Measurements from ENCODE around the gene ARHGEF40.

ARHGEF40 gene

DNA sequence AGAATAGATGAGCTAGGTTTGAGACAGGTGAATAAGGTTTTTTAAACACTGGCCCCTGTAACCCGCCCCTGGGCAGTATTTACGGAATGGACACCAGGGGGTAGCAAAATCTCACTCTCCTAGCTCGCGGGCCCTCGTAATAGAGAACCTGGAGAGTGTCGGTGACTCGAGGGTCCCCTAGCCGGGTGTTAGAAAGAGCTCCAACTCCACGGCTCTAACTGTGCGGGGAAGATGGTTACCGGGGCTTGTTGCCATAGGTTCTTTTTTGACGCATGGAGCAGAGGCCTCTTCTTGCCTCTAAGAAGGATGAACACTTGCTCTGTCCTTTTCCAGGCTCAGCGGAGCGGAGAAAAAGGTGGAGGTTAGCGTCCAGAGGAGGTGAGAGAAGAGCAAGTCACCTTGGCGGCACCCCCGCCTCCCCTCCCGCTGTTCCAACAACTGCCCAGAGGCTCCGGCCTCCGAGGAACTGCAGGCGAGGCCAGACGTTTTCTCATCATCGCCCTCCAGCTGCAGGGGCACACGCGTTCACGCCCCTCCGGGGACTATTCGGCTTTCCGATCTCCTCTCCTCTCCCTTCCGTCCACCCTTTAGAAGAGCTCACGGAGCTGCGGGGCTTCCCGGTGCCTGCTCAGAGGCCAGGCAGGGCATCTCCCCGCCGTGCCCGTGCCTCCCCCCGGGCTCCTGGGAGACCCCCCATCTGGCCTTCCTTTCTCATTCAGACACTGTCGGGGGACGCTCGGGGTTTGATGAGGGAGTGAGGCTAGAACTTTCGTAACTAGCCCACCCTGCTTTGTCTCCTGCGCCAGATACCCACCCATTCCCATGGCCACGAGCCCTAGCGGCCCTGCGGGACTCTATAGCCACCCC lies 1.4 kb upstream of the ARHGEF40 start:
- peak overlapping the region; percentile 83 for H3K4me3 ChIP-seq (ENCODE audit: low read depth, low read length)
- in situ Hi-C loops (cut with HindIII; ENCODE audit: low pct_ligation_motif_present, low sequenced_read_pairs): no loop called here
- DNase-seq: peak; percentile 39
- TF ChIP-seq, protein P1, sequence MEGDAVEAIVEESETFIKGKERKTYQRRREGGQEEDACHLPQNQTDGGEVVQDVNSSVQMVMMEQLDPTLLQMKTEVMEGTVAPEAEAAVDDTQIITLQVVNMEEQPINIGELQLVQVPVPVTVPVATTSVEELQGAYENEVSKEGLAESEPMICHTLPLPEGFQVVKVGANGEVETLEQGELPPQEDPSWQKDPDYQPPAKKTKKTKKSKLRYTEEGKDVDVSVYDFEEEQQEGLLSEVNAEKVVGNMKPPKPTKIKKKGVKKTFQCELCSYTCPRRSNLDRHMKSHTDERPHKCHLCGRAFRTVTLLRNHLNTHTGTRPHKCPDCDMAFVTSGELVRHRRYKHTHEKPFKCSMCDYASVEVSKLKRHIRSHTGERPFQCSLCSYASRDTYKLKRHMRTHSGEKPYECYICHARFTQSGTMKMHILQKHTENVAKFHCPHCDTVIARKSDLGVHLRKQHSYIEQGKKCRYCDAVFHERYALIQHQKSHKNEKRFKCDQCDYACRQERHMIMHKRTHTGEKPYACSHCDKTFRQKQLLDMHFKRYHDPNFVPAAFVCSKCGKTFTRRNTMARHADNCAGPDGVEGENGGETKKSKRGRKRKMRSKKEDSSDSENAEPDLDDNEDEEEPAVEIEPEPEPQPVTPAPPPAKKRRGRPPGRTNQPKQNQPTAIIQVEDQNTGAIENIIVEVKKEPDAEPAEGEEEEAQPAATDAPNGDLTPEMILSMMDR (IDR thresholded peaks at IDR 0.05; ENCODE audit: low read depth, low read length, missing control alignments): peak; percentile 79
- H3K27me3 ChIP-seq (replicated peaks): no peaks in the 10 kb centered on the region
- H3K27ac ChIP-seq: no peak overlapping the region
- peaks cover 10% of the 10 kb centered on the region for H3K36me3 ChIP-seq (replicated peaks)

DNA sequence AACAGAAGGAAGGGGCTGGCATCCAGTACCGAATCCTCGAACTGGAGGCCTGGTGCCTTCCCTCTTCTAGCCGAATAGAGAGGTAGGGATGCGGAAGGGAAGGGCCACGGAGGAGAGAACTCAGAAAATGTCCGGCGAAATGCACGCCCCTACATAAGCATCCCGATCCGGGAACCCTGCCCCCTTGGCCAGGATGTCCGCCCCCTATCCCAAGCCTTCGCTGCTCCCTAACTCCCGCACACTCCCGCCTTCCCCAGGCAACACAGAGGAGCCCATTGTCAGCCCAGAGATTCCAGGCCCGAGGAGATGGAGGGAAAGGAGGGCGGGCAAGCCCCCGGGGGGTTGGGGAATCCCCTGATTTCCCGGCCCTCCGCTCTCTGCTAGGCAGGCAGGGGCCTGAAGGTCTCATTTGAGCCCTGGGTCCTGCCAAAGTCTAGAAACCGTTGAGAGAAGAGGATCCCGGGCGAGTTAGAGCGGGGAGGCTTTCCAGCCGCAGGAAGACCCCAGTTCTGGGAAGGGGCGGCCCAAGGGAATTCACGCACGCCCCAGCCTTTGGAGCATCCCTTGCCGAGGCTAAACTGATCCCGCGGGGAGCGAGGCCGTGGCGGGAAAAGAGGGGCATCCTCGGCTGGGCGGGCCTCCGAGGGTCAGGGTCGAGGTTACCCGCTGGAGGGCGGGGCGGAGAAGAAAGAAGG lies 569 bp upstream of the ARHGEF40 start:
- TF ChIP-seq, protein P1 (IDR thresholded peaks at IDR 0.05; ENCODE audit: low read depth, low read length, missing control alignments): peak; percentile 5
- H3K4me3 ChIP-seq (ENCODE audit: low read depth, low read length): peak overlapping the region; percentile 83
- in situ Hi-C loops (cut with HindIII; ENCODE audit: low pct_ligation_motif_present, low sequenced_read_pairs): no loop called here
- H3K27ac ChIP-seq: peak overlapping the region; percentile 3
- DNase-seq: no peak
- H3K36me3 ChIP-seq (replicated peaks): peaks cover 18% of the 10 kb centered on the region
- H3K27me3 ChIP-seq (replicated peaks): no peaks in the 10 kb centered on the region

DNA sequence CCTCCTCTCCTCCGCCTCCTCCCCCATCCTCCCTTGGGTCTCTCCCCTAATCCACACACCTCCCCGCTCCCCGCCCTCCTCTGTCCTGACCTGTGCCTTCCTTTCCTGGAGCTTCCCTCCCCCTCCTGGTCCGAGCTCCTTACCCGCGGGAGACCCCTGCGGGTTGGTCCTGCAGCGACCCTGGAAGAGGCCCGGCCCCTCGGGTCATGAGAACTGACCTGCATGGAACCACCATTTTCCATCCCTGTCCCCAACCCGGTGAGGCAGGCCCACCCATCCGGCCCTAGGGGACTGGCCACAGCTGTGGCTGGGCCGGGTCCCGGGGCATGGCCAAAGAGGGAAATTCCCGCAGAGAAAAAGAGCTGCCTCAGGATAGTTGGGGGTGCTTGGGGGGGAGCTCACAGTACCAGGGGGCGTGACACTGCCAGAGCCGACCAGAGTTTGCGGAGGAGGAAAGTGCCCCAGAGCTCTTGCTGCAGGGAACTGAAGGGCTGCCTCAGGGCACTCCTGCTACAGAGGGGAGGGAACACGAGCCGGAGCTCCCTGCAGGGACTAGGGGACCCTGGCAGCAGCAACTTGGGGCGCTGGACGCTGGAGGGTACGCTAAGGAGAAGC lies 613 bp downstream of the ARHGEF40 start:
- H3K4me3 ChIP-seq (ENCODE audit: low read depth, low read length): peak overlapping the region; percentile 83
- peak; percentile 24 for DNase-seq
- H3K27me3 ChIP-seq (replicated peaks): no peaks in the 10 kb centered on the region
- in situ Hi-C loops (cut with HindIII; ENCODE audit: low pct_ligation_motif_present, low sequenced_read_pairs): no loop called here
- peaks cover 29% of the 10 kb centered on the region for H3K36me3 ChIP-seq (replicated peaks)
- TF ChIP-seq, protein P1 (IDR thresholded peaks at IDR 0.05; ENCODE audit: low read depth, low read length, missing control alignments): peak; percentile 11
- peak overlapping the region; percentile 90 for H3K27ac ChIP-seq

DNA sequence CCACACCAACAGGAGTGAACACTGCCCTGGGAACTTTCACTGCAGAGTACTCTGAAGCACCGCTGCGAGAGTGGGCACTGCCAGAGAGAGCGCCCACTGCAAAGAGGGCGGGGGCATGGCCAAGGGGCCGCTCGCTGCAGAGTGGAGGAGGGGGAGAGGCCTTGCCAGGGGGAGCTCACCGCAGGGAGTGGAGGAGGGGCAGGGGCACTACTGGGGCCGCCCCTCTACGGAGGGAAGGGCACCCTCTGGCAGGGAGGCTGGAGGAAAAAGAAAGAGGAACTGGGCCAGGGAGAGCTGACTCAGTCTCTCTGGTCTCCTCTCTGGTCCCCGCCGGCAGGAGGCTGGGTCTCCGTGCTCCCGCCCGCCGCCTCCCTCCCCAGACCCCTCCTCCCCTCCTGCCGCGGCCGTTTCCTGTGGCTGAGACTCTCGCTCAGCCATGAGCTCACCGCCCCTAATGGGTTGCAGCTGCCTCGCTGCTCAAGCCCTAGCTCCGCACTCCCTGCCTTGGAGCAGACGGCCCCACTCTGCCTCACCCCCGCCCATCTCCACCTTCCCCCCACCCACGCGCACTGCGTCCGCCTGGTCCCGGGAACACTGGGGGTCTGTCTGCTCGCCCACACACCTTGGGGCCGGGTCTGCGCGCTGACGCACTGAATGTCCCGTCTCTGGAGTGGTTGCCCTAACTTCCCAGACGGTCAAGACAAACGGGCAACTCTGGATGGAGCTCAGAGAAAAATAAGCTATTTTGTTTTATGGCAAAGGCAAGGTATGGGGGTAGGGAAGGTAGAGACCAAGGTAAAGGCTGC lies 1.3 kb downstream of the ARHGEF40 start:
- peak overlapping the region; percentile 83 for H3K4me3 ChIP-seq (ENCODE audit: low read depth, low read length)
- H3K36me3 ChIP-seq (replicated peaks): peaks cover 36% of the 10 kb centered on the region
- H3K27ac ChIP-seq: peak overlapping the region; percentile 90
- no peaks in the 10 kb centered on the region for H3K27me3 ChIP-seq (replicated peaks)
- in situ Hi-C loops (cut with HindIII; ENCODE audit: low pct_ligation_motif_present, low sequenced_read_pairs): no loop called here
- TF ChIP-seq, protein P1 (IDR thresholded peaks at IDR 0.05; ENCODE audit: low read depth, low read length, missing control alignments): no peak
- peak; percentile 90 for DNase-seq

DNA sequence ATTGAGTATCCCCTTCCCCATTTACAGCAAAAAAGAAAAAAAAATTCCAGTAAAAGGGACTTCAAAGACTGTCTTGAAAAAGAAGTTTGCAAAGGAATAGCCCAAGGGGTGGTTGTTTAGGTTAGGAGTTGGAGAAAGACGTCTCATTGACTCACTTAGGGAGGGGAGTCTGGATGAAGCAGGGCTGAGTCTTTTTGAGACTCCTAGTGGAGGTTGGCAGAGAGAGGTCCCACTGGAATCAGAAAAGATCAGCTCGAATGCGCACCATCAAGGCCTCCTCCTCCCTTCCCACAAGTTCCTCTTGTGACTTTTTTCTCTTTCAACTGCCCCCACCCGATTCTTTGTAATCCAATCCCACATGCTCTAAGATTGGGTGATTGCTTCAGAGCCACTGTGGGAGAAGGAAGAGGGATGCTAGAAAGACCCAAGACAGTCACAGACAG lies 1.9 kb downstream of the ARHGEF40 start:
- peak; percentile 70 for DNase-seq
- Histone ChIP-seq H3K4me3 (ENCODE audit: low read depth, low read length) (peak overlapping the region; percentile 83), H3K36me3 (replicated peaks) (peaks cover 41% of the 10 kb centered on the region), H3K27me3 (replicated peaks) (no peaks in the 10 kb centered on the region), H3K27ac (peak overlapping the region; percentile 90)
- in situ Hi-C loops (cut with HindIII; ENCODE audit: low pct_ligation_motif_present, low sequenced_read_pairs): no loop called here
- TF ChIP-seq, protein P1 (IDR thresholded peaks at IDR 0.05; ENCODE audit: low read depth, low read length, missing control alignments): peak; percentile 41

Measured in brain microvascular endothelial cell (primary cell).